Adrenal gland (tissue), 12 donors: ENCODE results near the gene KRTAP2-2. TPM values are rescaled to one million over a fixed set of nuclear protein-coding genes. Genes with fewer than 3 reads are reported as not detected.
"Not testable (repeated sequence)": the region's sequence is repeated elsewhere in the genome, so short reads cannot be mapped to it uniquely, and the experiment has no call there.

Source experiments
- DNase-seq, 7 donors: peaks; one replicate each; pipeline ENCODE4 v3.0.0-alpha.2; 2019 to 2020
- H3K27ac ChIP-seq, 5 donors: fragments of 200-600 bp; sonication (generic) in 4 of 5; 1 replicate in 3 of 5; 2 replicates in 2 of 5; pipeline versions ENCODE4 v1.5.1 to v1.8.0; 2016 to 2020; ENCODE audit warnings: mild to moderate bottlenecking in 1 of 5
- H3K27me3 ChIP-seq: fragments of 200-600 bp; 2 replicates; pipeline ENCODE4 v1.8.0; 2021
- H3K36me3 ChIP-seq, 2 donors: fragments of 200-600 bp; replicated peaks in 1 of 2; 1 replicate in 1 of 2; 2 replicates in 1 of 2; pipeline versions ENCODE4 v1.5.1 to v1.8.0; 2018 to 2022
- H3K4me1 ChIP-seq, 2 donors: fragments of 200-600 bp; replicated peaks in 1 of 2; 1 replicate in 1 of 2; 2 replicates in 1 of 2; pipeline versions ENCODE4 v1.5.1 to v1.8.0; 2018 to 2021
- H3K4me3 ChIP-seq, 4 donors: fragments of 200-600 bp; sonication (generic) in 3 of 4; one replicate each; pipeline ENCODE4 v1.5.1; 2016 to 2018
- H3K9me3 ChIP-seq, 3 donors: fragments of 200-600 bp; sonication (generic) in 1 of 3; replicated peaks in 1 of 3; 1 replicate in 2 of 3; 2 replicates in 1 of 3; pipeline versions ENCODE4 v1.5.1 to v1.8.0; 2016 to 2021
- CTCF ChIP-seq, 6 experiments: fragments of 450-650 bp in 4 of 6; fragments of 200-600 bp in 2 of 6; sonication (generic) in 1 of 6; IDR thresholded peaks; 1 replicate in 5 of 6; 2 replicates in 1 of 6; pipeline versions ENCODE4 v1.5.1 to v1.8.0; 2016 to 2021; ENCODE audit warnings: antibody characterized with exemption in 6 of 6, mild to moderate bottlenecking in 2 of 6, moderate library complexity in 1 of 6
- POLR2A ChIP-seq, 2 donors: fragments of 450-650 bp; IDR thresholded peaks; one replicate each; pipeline ENCODE4 v1.6.1; 2017; ENCODE audit warnings: antibody characterized with exemption in 2 of 2, mild to moderate bottlenecking in 2 of 2, moderate library complexity in 1 of 2
- WGBS, 4 donors: extraction: QIAGEN DNeasy Blood & Tissue Kit in 2 of 4; methylation state at CpG; one replicate each; pipeline versions ENCODE4 v1.1.5 to v1.1.7; 2013 to 2017; 5-methylcytosine and 5-hydroxymethylcytosine counted together
- intact Hi-C, 2 donors: fragments of 100-400 bp; cut with DNase I; formaldehyde crosslinking; loops; one replicate each; pipeline versions ENCODE4 v1.14.1 to v1.15.0; 2022 to 2023
- polyA plus RNA-seq, 3 donors: library from polyadenylated mRNA; stranded (reverse); fragments of 200-250 nt in 2 of 3; fragments of 350-450 nt in 1 of 3; fragmentation: Illumina TruSeq in 1 of 3; extraction: RNeasy Lipid Tissue Mini Kit (QIAGEN cat#74804) in 1 of 3; gene quantifications; one replicate each; pipeline ENCODE4 v1.2.3, GENCODE V29; 2013 to 2014
- total RNA-seq, 9 donors: library from RNA; depleted of rRNA in 4 of 9; stranded (reverse); fragments of >200 nt in 4 of 9; fragments of 120-200 nt in 1 of 9; fragmentation: NEBNext Ultra II Directional in 1 of 9; extraction: Animal tissue kit (Norgen Biotek cat#: 25700) in 1 of 9; gene quantifications; one replicate each; pipeline versions ENCODE4 v1.1.0 to v1.2.4, GENCODE V29; 2013 to 2023
- donor health status: healthy with polysubstance abuse.
- donor health status: Bipolar disorder and iron deficiency.
- donor health status: DM: yes; HTN: yes; CAD: no.
- donor health status: DM: no; HTN: no; CAD: no.
- donor health status: DM: no; HTN: no; CAD: no.
- donor health status: DM: yes; HTN: yes; CAD: no.

Gene KRTAP2-2
- total and polyA plus RNA-seq, 12 donors: not detected

GRCh38 chr17:41049110-41049509, 5.9 kb downstream of the KRTAP2-2 start:
- Histone ChIP-seq H3K36me3 (no peaks in the 10 kb centered on the region), H3K27ac (no peak overlapping the region), H3K4me3 (no peak overlapping the region), H3K27me3 (no peaks in the 10 kb centered on the region), H3K4me1 (no peaks in the 10 kb centered on the region), H3K9me3 (no peaks in the 10 kb centered on the region)
- 29 to 36% (median 33%) methylated on average over 2 of the region's 2 CpGs for WGBS, 4 donors
- intact Hi-C loops: no loop called here
- no peak for TF ChIP-seq CTCF (IDR thresholded peaks at IDR 0.05)
- no peak for DNase-seq

DNA sequence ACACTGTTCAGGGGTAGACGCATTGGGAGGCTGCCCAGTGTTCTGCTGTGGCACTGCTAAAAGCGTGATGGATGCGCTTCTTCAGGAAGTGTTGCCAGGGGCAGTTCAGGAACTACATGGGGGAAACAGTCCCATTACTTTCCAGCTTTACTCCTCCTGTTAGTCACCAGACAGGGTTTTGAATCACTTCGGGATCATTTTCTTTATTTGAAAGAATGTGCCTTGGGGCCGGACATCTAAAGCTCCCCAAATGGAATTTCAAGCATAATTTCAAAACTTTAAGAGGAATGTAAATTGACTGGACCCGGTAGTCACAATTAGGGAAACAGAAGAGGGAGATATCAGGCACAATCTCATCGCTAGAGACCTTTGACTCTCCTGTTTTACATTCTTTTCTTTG, 6.6 kb downstream of the KRTAP2-2 start:
- WGBS, 4 donors: 70 to 81% (median 77%) methylated on average over 7 of the region's 7 CpGs
- Histone ChIP-seq H3K27me3 (no peaks in the 10 kb centered on the region), H3K4me3 (no peak overlapping the region), H3K27ac (no peak overlapping the region), H3K36me3 (no peaks in the 10 kb centered on the region), H3K9me3 (no peaks in the 10 kb centered on the region), H3K4me1 (no peaks in the 10 kb centered on the region)
- DNase-seq: no peak
- intact Hi-C loops: no loop called here
- no peak for TF ChIP-seq CTCF (IDR thresholded peaks at IDR 0.05)
- TF ChIP-seq POLR2A (IDR thresholded peaks at IDR 0.05): no peak

GRCh38 chr17:41046735-41047465, 8.1 kb downstream of the KRTAP2-2 start, which contains the start of gene KRTAP2-1:
KRTAP2-1 (minus strand) TSS chr17:41047316; CDS start chr17:41047267, 49 bp downstream.
- DNase-seq, intact Hi-C loops: not testable (repeated sequence)
- WGBS, 4 donors: 56 to 68% (median 59%) methylated on average over 5 to 10 of the region's 33 CpGs

DNA sequence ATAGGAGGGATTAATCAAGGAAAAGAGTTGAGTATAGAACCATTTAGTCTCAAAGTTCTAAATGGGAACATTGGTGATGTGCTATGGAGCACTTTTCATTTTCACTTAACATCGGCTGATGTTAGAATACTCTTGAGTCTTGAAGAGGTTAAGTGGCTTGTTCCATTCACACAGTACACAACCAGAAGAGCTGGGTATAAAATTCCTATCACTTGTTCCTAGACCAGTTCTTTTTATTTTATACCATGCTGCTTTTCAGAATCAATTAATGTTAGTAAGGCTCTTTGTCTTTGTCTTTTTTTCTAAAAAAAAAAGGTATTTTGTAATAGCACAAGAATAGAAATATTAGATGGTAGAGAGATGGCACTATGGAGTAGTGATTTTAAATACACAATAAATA, 12.1 kb downstream of the KRTAP2-2 start:
- no peak for DNase-seq
- Histone ChIP-seq H3K9me3 (no peaks in the 10 kb centered on the region), H3K4me1 (no peaks in the 10 kb centered on the region), H3K4me3 (no peak overlapping the region), H3K36me3 (no peaks in the 10 kb centered on the region), H3K27me3 (no peaks in the 10 kb centered on the region), H3K27ac (no peak overlapping the region)
- intact Hi-C loops: no loop called here
- 93 to 100% (median 97%) methylated on average over 1 of the region's 1 CpG for WGBS, 4 donors
- no peak for TF ChIP-seq POLR2A (IDR thresholded peaks at IDR 0.05)
- no peak for TF ChIP-seq CTCF (IDR thresholded peaks at IDR 0.05)

More at GRCh38 chr17:41046735-41047465, 8.1 kb downstream of the KRTAP2-2 start, which contains the start of gene KRTAP2-1:
- H3K4me3 ChIP-seq, H3K9me3 ChIP-seq, H3K27ac ChIP-seq, H3K4me1 ChIP-seq, H3K27me3 ChIP-seq, H3K36me3 ChIP-seq: not testable (repeated sequence)

DNA sequence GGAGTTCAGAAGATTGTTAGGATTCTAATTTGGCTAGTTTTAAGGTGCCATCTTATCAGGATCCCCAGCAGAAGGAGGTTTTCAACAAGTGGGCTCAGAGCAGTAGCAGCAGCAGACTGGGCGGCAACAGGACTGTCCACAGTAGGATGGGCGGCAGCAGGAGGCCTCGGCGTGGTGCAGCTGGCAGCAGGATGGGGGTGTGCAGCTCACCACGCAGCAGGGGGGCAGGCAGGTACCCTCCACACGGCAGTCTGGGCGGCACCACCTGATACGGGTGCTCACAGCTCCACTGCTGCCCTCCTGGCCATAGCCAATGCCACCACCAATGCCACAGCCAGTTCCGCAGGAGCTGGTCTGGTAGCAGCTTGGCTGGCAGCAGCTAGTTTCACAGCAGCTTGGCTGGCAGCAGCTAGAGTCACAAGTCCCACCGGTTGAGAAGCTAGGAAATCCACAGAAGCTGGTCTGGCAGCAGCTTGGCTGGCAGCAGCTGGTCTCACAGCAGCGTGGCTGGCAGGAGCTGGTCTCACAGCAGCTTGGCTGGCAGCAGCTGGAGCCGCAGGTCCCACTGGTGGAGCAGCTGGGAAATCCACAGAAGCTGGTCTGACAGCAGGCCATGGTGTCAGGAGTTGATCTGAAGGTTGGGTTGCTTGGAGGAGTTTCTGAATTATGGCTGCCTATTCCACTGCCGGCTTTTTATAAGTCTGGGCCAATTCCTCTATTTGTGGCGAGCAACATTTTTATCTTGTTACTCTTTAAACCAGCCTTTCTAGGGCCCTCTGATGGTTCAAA, 14.1 kb downstream of the KRTAP2-2 start, which contains the start of gene KRTAP1-1:
KRTAP1-1 (minus strand) TSS at position 668 of the 789 bp plus-strand sequence; CDS start at position 615, 53 bp downstream.
- H3K36me3 ChIP-seq, H3K27me3 ChIP-seq, H3K27ac ChIP-seq, H3K9me3 ChIP-seq, intact Hi-C loops, H3K4me1 ChIP-seq, H3K4me3 ChIP-seq: not testable (repeated sequence)
- WGBS, 4 donors: 73 to 82% (median 80%) methylated on average over 8 to 13 of the region's 14 CpGs
- DNase-seq: peak in 1 of 7 donors; percentile 54
